SJCRH30 (cell line): ENCODE results near the gene STX1B. TPM values are rescaled to one million over a fixed set of nuclear protein-coding genes. Genes with fewer than 3 reads are reported as not detected.
A peak's percentile ranks its signal among the peaks of the same experiment; 100 is the strongest.

ENCODE experiments used
- DNase-seq, 2 experiments: peaks; one replicate each; pipeline ENCODE4 v3.0.0-alpha.2; 2015 to 2020
- H3K27ac ChIP-seq: fragments of 250-450 bp; sonication (Bioruptor Pico); 2 replicates; pipeline ENCODE4 v1.5.1; 2020; ENCODE audit warnings: mild to moderate bottlenecking, moderate library complexity
- H3K27me3 ChIP-seq: fragments of 250-450 bp; sonication (Bioruptor Pico); 2 replicates; pipeline ENCODE4 v1.5.1; 2020; ENCODE audit warnings: mild to moderate bottlenecking, moderate library complexity
- H3K36me3 ChIP-seq: fragments of 250-450 bp; sonication (Bioruptor Pico); 2 replicates; pipeline ENCODE4 v1.5.1; 2020; ENCODE audit warnings: mild to moderate bottlenecking, moderate library complexity
- H3K4me1 ChIP-seq: fragments of 250-450 bp; sonication (Bioruptor Pico); 2 replicates; pipeline ENCODE4 v1.5.1; 2020; ENCODE audit warnings: mild to moderate bottlenecking, moderate library complexity
- H3K4me3 ChIP-seq: fragments of 250-450 bp; sonication (Bioruptor Pico); 2 replicates; pipeline ENCODE4 v1.5.1; 2020; ENCODE audit warnings: mild to moderate bottlenecking, moderate library complexity
- H3K9me3 ChIP-seq: fragments of 250-450 bp; sonication (Bioruptor Pico); replicated peaks from 2 replicates; pipeline ENCODE4 v1.5.1; 2020; ENCODE audit warnings: mild to moderate bottlenecking, moderate library complexity
- total RNA-seq: library from RNA; depleted of rRNA; stranded (reverse); fragments of >200 nt; shearing (Covaris generic); gene quantifications from 2 replicates; pipeline ENCODE4 v1.2.3, GENCODE V29; 2014

STX1B gene
- total RNA-seq, 1 experiment from 2014 or later, result 1.4 TPM

DNA sequence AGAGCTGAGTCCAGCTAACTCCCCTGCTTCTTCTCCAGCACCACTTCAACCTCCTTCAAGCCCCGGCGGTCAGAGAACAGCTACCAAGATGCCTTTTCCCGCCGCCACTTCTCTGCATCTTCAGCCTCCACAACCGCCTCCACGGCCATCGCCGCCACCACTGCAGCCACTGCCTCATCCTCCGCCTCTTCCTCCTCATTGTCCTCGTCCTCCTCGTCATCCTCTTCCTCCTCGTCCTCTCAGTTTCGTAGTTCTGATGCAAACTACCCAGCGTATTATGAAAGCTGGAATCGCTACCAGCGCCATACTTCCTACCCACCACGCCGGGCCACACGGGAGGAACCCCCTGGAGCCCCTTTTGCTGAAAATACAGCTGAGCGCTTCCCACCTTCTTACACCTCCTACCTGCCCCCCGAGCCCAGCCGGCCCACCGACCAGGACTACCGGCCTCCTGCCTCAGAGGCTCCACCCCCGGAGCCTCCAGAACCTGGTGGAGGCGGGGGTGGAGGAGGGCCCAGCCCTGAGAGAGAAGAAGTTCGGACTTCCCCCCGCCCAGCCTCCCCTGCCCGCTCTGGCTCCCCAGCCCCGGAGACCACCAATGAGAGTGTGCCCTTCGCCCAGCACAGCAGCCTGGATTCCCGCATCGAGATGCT is 45.7 kb downstream of the STX1B start:
- Histone ChIP-seq H3K27ac (no peak overlapping the region), H3K4me3 (no peak overlapping the region), H3K27me3 (no peaks in the 10 kb centered on the region), H3K36me3 (peaks cover 86% of the 10 kb centered on the region), H3K4me1 (no peaks in the 10 kb centered on the region), H3K9me3 (no peaks in the 10 kb centered on the region)
- no peak for DNase-seq

DNA sequence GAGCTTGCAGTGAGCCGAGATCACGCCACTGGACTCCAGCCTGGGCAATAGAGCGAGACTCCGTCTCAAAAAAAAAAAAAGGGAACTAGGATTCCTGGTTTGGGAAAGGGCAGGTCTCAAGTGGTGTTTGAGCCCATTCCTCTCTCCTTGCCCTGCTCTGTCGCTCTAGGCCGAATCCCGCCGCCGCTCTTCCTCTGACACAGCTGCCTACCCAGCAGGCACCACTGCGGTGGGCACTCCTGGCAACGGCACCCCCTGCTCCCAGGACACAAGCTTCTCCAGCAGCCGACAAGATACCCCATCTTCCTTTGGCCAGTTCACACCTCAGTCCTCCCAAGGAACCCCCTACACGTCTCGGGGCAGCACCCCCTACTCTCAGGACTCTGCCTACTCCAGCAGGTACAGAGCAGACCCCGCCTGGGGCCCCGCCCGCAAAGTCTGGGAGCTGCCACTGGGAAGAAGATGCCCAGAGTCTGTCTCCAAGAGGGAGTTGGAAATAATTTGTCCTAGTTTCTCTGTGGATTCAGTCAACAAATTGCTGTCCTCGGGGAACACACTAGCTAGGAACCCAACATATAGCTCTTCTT is 46.4 kb downstream of the STX1B start:
- Histone ChIP-seq H3K4me1 (no peaks in the 10 kb centered on the region), H3K27me3 (no peaks in the 10 kb centered on the region), H3K36me3 (peaks cover 88% of the 10 kb centered on the region), H3K4me3 (no peak overlapping the region), H3K27ac (no peak overlapping the region), H3K9me3 (no peaks in the 10 kb centered on the region)
- DNase-seq, result no peak

- H3K27ac ChIP-seq, result no peak overlapping the region
- peaks cover 65% of the 10 kb centered on the region for H3K36me3 ChIP-seq
- H3K9me3 ChIP-seq, result no peaks in the 10 kb centered on the region
- no peaks in the 10 kb centered on the region for H3K4me1 ChIP-seq
- no peaks in the 10 kb centered on the region for H3K27me3 ChIP-seq
- H3K4me3 ChIP-seq, result no peak overlapping the region
- no peak for DNase-seq
Measured at GRCh38 chr16:30961384-30961783, 49.1 kb downstream of the STX1B start.

DNA sequence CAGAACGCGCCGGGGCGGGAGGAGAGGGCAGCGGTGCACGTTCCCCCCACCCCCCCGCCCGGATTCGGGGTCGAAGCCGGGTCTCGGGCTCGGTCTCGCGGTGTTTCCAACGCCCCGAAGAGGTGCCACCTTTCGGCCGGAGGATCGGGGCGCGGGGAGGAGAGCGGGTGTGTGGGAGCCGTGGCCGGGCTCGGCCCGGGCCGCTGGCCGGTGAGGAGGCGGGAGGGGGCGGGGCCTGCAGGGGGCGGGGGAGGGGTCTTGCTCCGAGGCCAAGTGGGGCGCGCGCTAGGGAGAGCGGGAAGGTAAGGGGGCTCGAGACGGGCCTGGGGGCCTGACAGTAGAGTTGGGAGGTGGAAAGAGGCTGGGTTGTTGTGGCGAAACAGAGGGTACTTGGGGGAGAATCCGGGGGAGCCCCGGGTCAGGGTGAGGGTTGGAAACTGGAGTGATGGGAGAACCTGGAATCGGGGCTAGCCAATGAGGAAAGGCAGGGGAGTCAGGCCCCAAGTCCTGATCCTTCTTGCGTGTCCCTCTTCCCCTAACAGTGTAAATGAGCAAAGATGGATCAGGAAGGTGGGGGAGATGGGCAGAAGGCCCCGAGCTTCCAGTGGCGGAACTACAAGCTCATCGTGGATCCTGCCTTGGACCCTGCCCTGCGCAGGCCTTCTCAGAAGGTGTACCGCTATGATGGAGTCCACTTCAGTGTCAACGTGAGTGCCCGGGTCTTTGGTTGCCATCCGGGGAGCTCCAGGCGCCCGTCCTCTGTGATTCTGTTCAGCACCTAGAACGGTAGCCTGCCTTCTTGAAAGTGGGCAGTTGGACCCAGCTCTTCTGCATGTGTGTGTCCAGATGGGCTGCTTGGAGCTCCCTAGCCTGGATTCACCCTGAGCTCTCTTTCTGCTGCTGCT is 52.0 kb downstream of the STX1B start:
- peaks cover 2% of the 10 kb centered on the region; the same call in 1 of the 2 replicates for H3K4me1 ChIP-seq
- H3K27me3 ChIP-seq, result no peaks in the 10 kb centered on the region
- peak overlapping the region; percentile 98; the same call in 1 of the 2 replicates for H3K27ac ChIP-seq
- DNase-seq, result peak; percentile 49 to 63
- peak overlapping the region; percentile 99 for H3K4me3 ChIP-seq
- peaks cover 44% of the 10 kb centered on the region for H3K36me3 ChIP-seq
- no peaks in the 10 kb centered on the region for H3K9me3 ChIP-seq

GRCh38 chr16:30957456-30958174 is 52.8 kb downstream of the STX1B start, which contains the start of gene SETD1A:
TSS of gene SETD1A (plus strand) at chr16:30957754. CDS start at chr16:30958732, 978 bp downstream.
- Histone ChIP-seq H3K4me1 (peaks cover 2% of the 10 kb centered on the region; the same call in 1 of the 2 replicates), H3K27me3 (no peaks in the 10 kb centered on the region), H3K9me3 (no peaks in the 10 kb centered on the region), H3K36me3 (peaks cover 36% of the 10 kb centered on the region), H3K27ac (peak within 1 kb of the TSS; percentile 98), H3K4me3 (peak within 1 kb of the TSS; percentile 99)
- DNase-seq, result peak; percentile 95 to 97

GRCh38 chr16:30956601-30957455 is 53.6 kb downstream of the STX1B start:
- Histone ChIP-seq H3K27ac (peak overlapping the region; percentile 98), H3K9me3 (no peaks in the 10 kb centered on the region), H3K27me3 (no peaks in the 10 kb centered on the region), H3K36me3 (peaks cover 28% of the 10 kb centered on the region), H3K4me1 (peaks cover 2% of the 10 kb centered on the region; the same call in 1 of the 2 replicates), H3K4me3 (peak overlapping the region; percentile 99)
- peak; percentile 87 to 88 for DNase-seq

DNA sequence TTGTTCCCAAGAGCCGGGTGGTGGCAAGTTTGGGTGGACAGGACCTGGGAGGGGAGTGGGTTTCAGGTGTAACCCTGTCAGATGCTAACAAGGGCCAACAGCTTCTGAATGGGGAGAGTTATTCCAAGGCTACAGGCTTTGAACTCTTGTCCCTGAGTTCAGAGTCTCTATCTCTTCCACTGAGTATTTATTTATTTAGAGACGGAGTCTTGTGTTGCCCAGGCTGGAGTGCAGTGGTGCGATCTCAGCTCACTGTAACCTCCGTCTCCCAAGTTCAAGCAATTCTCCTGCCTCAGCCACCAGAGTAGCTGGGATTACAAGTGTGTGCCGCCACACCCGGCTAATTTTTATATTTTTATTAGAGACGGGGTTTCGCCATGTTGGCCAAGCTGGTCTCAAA is 55.4 kb downstream of the STX1B start:
- H3K4me1 ChIP-seq, result peaks cover 10% of the 10 kb centered on the region
- no peak overlapping the region for H3K4me3 ChIP-seq
- no peak overlapping the region for H3K27ac ChIP-seq
- no peak for DNase-seq
- peaks cover 12% of the 10 kb centered on the region for H3K36me3 ChIP-seq
- no peaks in the 10 kb centered on the region for H3K27me3 ChIP-seq
- no peaks in the 10 kb centered on the region for H3K9me3 ChIP-seq

GRCh38 chr16:30953511-30954124 is 56.8 kb downstream of the STX1B start:
- H3K36me3 ChIP-seq, result no peaks in the 10 kb centered on the region
- peak; percentile 83 to 94 for DNase-seq
- no peaks in the 10 kb centered on the region for H3K9me3 ChIP-seq
- peaks cover 13% of the 10 kb centered on the region for H3K4me1 ChIP-seq
- no peak overlapping the region for H3K4me3 ChIP-seq
- no peak overlapping the region for H3K27ac ChIP-seq
- no peaks in the 10 kb centered on the region for H3K27me3 ChIP-seq

- H3K4me3 ChIP-seq, result no peak overlapping the region
- H3K36me3 ChIP-seq, result no peaks in the 10 kb centered on the region
- H3K9me3 ChIP-seq, result no peaks in the 10 kb centered on the region
- no peak overlapping the region for H3K27ac ChIP-seq
- H3K4me1 ChIP-seq, result peaks cover 13% of the 10 kb centered on the region
- no peaks in the 10 kb centered on the region for H3K27me3 ChIP-seq
- no peak for DNase-seq
Measured at GRCh38 chr16:30953111-30953510, 57.3 kb downstream of the STX1B start.

- no peak overlapping the region for H3K4me3 ChIP-seq
- DNase-seq, result no peak
- no peaks in the 10 kb centered on the region for H3K27me3 ChIP-seq
- no peaks in the 10 kb centered on the region for H3K9me3 ChIP-seq
- H3K36me3 ChIP-seq, result no peaks in the 10 kb centered on the region
- H3K4me1 ChIP-seq, result peaks cover 13% of the 10 kb centered on the region
- no peak overlapping the region for H3K27ac ChIP-seq
Measured at GRCh38 chr16:30951750-30952149, 58.7 kb downstream of the STX1B start.

- Histone ChIP-seq H3K27me3 (no peaks in the 10 kb centered on the region), H3K27ac (no peak overlapping the region), H3K36me3 (no peaks in the 10 kb centered on the region), H3K4me1 (peaks cover 13% of the 10 kb centered on the region), H3K4me3 (no peak overlapping the region), H3K9me3 (no peaks in the 10 kb centered on the region)
- no peak for DNase-seq
Measured at GRCh38 chr16:30951193-30951592, 59.2 kb downstream of the STX1B start.

GRCh38 chr16:30950516-30951065 is 59.8 kb downstream of the STX1B start:
- no peaks in the 10 kb centered on the region for H3K9me3 ChIP-seq
- no peaks in the 10 kb centered on the region for H3K36me3 ChIP-seq
- peaks cover 13% of the 10 kb centered on the region for H3K4me1 ChIP-seq
- no peak overlapping the region for H3K27ac ChIP-seq
- no peaks in the 10 kb centered on the region for H3K27me3 ChIP-seq
- no peak for DNase-seq
- no peak overlapping the region for H3K4me3 ChIP-seq
